Measurements from ENCODE around the gene COL27A1.

DNA sequence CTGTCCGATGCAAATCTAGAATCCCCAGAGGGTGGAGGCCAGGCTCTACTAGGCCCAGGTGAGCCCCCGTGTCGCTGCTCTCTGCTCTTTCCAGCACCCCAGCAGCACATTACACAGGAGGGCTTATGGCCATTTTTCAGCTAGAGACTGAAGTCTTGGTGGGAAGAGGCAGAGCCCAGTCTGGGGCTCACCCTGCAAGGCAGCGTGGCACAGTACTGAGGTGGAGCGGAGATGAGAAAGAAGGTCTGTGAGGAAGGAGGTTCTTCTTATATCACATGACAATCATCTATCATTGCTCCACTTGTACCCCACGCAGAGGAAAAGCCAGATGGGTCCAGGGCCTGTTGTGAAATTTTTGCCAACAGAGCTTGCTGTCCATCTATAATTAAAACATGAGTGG, 46.2 kb upstream of the COL27A1 start:
- TF ChIP-seq CTCF (IDR thresholded peaks at IDR 0.05; ENCODE audit: insufficient read depth, low read length) (no peak), GABPA (IDR thresholded peaks at IDR 0.05; ENCODE audit: low read depth) (no peak), POLR2AphosphoS5 (IDR thresholded peaks at IDR 0.05; ENCODE audit: low read depth) (no peak)
